ENCODE measurements around the gene PRM3. TPM values are rescaled to one million over a fixed set of nuclear protein-coding genes. Genes with fewer than 3 reads are reported as not detected.

The PRM3 gene
- polyA plus RNA-seq, 1 donor from 2014 or later = not detected

DNA sequence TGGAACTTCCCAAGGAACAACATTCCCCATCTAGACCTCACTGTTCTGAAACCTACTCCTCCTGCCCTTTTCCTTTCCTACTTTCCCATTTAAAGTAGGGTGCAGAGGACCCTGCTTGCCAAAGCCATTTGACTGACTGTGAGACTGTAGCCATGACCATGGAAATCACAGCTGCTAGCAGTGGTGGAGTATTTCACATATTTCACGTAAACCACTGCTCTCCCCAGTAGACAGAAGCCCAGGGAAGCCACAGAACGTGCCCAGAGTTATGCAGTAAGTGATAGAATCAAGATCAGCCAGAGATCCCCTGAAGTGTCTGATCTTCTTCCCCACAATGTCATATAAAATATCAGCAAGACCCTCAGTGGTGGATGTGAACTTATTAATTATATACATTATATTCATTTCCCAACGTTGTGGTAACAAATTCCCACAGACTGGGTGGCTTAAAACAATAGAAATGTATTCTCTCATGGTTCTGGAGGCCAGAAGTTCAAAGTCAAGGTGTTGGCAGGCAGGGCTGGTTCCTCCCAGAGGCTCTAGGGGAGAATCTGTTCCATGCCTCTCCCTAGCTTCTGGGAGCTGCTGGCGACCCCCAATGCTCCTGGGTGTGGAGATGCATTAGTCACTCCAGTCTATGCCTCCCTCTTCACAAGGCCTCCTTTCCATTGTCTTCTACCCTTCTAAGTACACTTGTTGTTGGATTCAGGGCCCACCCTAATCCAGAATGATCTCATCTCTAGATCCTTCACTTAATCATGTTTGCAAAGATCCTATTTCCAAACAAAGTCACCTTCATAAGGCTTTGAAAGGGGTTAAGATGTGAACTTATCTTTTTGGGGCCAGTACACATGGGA is 28.4 kb upstream of the PRM3 start:
- Histone ChIP-seq H3K9ac (ENCODE audit: low read length) (no peak overlapping the region), H3K36me3 (ENCODE audit: insufficient read depth, low read length) (no peaks in the 10 kb centered on the region), H4K20me1 (ENCODE audit: insufficient read depth) (no peaks in the 10 kb centered on the region), H3F3A (ENCODE audit: insufficient read depth, low read length, poor library complexity, severe bottlenecking) (no peaks in the 10 kb centered on the region), H3K27ac (ENCODE audit: low read length) (no peak overlapping the region), H3K79me2 (replicated peaks; ENCODE audit: insufficient read depth, low read length) (no peaks in the 10 kb centered on the region), H3K4me2 (ENCODE audit: low read length) (no peak overlapping the region), H3K4me3 (ENCODE audit: low read length) (no peak overlapping the region), H3K9me2 (ENCODE audit: insufficient read depth, low read length) (no peaks in the 10 kb centered on the region), H3K27me3 (ENCODE audit: insufficient read depth, low read depth, low read length) (no peaks in the 10 kb centered on the region), H3K9me3 (ENCODE audit: low read length) (no peaks in the 10 kb centered on the region), H2AFZ (ENCODE audit: low read depth, low read length) (no peak overlapping the region)
- TF ChIP-seq, protein P1, sequence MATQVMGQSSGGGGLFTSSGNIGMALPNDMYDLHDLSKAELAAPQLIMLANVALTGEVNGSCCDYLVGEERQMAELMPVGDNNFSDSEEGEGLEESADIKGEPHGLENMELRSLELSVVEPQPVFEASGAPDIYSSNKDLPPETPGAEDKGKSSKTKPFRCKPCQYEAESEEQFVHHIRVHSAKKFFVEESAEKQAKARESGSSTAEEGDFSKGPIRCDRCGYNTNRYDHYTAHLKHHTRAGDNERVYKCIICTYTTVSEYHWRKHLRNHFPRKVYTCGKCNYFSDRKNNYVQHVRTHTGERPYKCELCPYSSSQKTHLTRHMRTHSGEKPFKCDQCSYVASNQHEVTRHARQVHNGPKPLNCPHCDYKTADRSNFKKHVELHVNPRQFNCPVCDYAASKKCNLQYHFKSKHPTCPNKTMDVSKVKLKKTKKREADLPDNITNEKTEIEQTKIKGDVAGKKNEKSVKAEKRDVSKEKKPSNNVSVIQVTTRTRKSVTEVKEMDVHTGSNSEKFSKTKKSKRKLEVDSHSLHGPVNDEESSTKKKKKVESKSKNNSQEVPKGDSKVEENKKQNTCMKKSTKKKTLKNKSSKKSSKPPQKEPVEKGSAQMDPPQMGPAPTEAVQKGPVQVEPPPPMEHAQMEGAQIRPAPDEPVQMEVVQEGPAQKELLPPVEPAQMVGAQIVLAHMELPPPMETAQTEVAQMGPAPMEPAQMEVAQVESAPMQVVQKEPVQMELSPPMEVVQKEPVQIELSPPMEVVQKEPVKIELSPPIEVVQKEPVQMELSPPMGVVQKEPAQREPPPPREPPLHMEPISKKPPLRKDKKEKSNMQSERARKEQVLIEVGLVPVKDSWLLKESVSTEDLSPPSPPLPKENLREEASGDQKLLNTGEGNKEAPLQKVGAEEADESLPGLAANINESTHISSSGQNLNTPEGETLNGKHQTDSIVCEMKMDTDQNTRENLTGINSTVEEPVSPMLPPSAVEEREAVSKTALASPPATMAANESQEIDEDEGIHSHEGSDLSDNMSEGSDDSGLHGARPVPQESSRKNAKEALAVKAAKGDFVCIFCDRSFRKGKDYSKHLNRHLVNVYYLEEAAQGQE (IDR thresholded peaks at IDR 0.05; ENCODE audit: borderline replicate concordance) = no peak
- TF ChIP-seq, protein P2, sequence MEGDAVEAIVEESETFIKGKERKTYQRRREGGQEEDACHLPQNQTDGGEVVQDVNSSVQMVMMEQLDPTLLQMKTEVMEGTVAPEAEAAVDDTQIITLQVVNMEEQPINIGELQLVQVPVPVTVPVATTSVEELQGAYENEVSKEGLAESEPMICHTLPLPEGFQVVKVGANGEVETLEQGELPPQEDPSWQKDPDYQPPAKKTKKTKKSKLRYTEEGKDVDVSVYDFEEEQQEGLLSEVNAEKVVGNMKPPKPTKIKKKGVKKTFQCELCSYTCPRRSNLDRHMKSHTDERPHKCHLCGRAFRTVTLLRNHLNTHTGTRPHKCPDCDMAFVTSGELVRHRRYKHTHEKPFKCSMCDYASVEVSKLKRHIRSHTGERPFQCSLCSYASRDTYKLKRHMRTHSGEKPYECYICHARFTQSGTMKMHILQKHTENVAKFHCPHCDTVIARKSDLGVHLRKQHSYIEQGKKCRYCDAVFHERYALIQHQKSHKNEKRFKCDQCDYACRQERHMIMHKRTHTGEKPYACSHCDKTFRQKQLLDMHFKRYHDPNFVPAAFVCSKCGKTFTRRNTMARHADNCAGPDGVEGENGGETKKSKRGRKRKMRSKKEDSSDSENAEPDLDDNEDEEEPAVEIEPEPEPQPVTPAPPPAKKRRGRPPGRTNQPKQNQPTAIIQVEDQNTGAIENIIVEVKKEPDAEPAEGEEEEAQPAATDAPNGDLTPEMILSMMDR (IDR thresholded peaks at IDR 0.05; ENCODE audit: poor library complexity, severe bottlenecking) = no peak

DNA sequence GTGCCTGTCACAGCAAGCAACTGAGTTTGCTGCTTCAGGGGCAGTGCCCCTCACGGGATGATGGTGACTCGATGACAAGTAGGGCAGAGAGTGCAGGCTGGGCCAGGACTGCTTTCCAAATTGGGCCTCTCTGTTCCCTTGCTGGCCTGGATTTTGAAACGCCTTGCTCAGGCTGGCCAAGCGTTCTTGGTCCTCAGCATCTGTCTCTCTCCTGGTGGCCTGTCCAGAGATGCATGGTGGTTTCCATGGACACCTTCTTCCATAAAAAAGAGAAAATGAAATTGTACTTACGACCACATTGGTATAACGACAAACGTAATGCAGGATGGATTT is 27.1 kb upstream of the PRM3 start:
- H3K9me2 ChIP-seq (ENCODE audit: insufficient read depth, low read length) = no peaks in the 10 kb centered on the region
- TF ChIP-seq, protein P2 (IDR thresholded peaks at IDR 0.05; ENCODE audit: poor library complexity, severe bottlenecking) = no peak
- TF ChIP-seq POLR2AphosphoS5 (IDR thresholded peaks at IDR 0.05) (no peak), EP300 (conservative IDR thresholded peaks at IDR 0.05; ENCODE audit: poor library complexity, severe bottlenecking) (no peak), MXI1 (conservative IDR thresholded peaks at IDR 0.05; ENCODE audit: poor library complexity, severe bottlenecking) (no peak), TAF1 (IDR thresholded peaks at IDR 0.05; ENCODE audit: low read depth) (no peak), SMC3 (conservative IDR thresholded peaks at IDR 0.05; ENCODE audit: poor library complexity) (no peak), EZH2 (IDR thresholded peaks at IDR 0.05; ENCODE audit: borderline replicate concordance, insufficient read depth, low read length, poor library complexity, severe bottlenecking) (no peak), RAD21 (conservative IDR thresholded peaks at IDR 0.05) (no peak)
- TF ChIP-seq, protein P1 (IDR thresholded peaks at IDR 0.05; ENCODE audit: borderline replicate concordance) = no peak
- no peaks in the 10 kb centered on the region for H3K36me3 ChIP-seq (ENCODE audit: insufficient read depth, low read length)
- no peaks in the 10 kb centered on the region for H3K9me3 ChIP-seq (ENCODE audit: low read length)
- no peaks in the 10 kb centered on the region for H3K79me2 ChIP-seq (replicated peaks; ENCODE audit: insufficient read depth, low read length)
- H3K27ac ChIP-seq (ENCODE audit: low read length) = no peak overlapping the region
- H3F3A ChIP-seq (ENCODE audit: insufficient read depth, low read length, poor library complexity, severe bottlenecking) = no peaks in the 10 kb centered on the region
- no peak overlapping the region for H3K4me3 ChIP-seq (ENCODE audit: low read length)
- no peaks in the 10 kb centered on the region for H4K20me1 ChIP-seq (ENCODE audit: insufficient read depth)
- no peak overlapping the region for H2AFZ ChIP-seq (ENCODE audit: low read depth, low read length)
- H3K4me2 ChIP-seq (ENCODE audit: low read length) = no peak overlapping the region
- H3K9ac ChIP-seq (ENCODE audit: low read length) = no peak overlapping the region
- no peaks in the 10 kb centered on the region for H3K27me3 ChIP-seq (ENCODE audit: insufficient read depth, low read depth, low read length)
